GM21737 (cell line): ENCODE measurements around the gene AMOTL2.

ENCODE experiments used
- ATAC-seq: cut with Tn5 transposase; IDR thresholded peaks from one replicate; pipeline ENCODE4 v1.9.1; 2021; ENCODE audit warnings: mild to moderate bottlenecking, moderate library complexity; ENCODE audit not compliant: unreplicated experiment

AMOTL2 gene

GRCh38 chr3:134318166-134318565, 56.1 kb downstream of the AMOTL2 start:
- ATAC-seq: no peak

- ATAC-seq: no peak
Measured at GRCh38 chr3:134317106-134317947, 56.9 kb downstream of the AMOTL2 start.

- no peak for ATAC-seq
Measured at GRCh38 chr3:134315286-134316106, 58.8 kb downstream of the AMOTL2 start.

GRCh38 chr3:134314588-134315285, 59.5 kb downstream of the AMOTL2 start:
- no peak for ATAC-seq

GRCh38 chr3:134313847-134314587, 60.2 kb downstream of the AMOTL2 start:
- no peak for ATAC-seq

GRCh38 chr3:134312873-134313846, 61.1 kb downstream of the AMOTL2 start:
- ATAC-seq: no peak

DNA sequence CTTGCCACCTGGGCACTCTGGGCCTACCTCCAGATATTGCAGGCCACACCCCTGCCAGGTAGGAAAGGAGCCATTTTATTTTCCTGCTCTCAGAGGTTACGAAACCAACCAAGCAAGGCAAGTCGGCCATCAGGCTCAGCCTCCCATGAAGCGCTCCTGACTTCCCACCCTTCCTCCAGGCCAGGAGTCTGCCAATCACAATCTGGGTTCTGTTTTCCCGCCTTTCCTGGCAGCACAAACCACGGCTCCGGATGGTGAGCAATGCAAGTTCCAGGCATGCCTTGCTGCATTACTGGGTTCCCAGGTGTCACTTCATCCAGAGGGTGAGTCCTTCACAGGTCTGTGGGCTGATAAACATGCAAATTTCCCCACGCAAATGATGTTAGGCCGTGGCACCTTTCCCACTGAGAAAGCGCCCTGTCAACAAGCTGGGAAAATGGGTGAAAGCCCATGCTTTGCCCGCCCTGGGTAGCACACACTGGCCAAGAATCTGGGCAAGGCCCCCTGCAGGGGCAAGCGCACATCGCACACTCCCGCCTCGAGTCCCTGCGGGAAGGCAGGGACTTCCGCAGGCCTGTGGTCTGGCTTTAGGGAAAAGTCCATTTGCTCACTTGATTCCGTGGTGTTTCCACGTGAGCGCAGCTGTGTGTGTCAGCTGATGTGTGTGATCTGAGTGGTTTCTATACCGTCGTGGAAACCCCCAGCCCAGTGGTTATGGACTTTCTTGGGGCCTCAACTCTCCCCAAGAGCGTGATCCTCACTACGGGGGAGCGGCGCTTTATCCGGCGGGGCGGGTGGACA, 62.0 kb downstream of the AMOTL2 start:
- no peak for ATAC-seq

- no peak for ATAC-seq
Measured at GRCh38 chr3:134311693-134312071, 62.6 kb downstream of the AMOTL2 start.

DNA sequence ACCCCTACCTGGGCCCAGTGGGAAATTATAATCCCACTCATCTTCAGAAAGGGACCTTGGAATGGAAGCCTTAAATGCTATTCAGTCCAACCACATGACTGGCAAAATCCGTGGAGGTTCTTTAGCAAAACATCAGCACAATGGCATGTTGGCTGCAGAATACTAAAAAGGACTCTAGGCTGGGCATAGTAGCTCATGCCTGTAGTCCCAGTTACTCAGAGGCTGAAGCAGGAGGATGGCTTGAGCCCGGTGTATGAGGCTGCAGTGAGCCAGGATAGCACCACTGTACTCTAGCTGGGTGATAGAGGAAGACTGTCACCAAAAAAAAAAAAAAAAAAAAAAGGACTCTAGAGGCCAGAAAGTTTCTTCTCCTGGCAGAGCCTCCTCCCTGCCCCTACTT, 63.0 kb downstream of the AMOTL2 start:
- ATAC-seq: no peak

DNA sequence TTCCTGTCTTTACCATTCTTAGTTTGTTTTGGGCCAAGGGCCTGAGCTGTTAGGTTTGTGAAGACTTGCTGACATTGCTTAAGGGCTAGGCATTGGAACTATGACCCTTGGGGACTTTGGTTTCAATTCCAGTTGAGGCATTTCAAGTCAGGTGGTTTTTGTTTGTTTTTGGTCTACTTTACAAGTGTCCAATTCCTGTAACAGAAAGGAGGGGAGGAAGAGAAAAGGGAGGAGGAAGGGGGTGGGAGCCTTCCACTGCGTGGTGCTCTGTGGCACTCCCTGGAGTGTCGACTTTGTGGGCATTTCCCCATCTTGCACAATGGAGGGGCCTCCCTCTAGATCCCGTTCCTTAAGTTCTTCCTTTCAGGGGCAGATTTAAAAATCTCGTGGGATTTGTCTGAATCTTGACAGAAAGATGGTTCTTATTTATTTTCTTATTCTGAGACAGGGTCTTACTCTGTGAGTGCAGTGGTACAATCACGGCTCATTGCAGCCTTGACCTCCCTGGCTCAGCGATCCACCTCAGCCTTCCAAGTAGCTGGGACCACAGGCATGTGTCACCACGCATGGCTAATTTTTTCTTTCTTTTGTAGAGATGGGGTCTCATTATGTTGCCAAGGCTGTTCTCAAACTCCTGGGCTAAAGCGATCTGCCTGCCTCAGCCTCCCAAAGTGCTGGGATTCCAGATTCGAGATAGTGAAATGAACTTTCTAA, 64.1 kb downstream of the AMOTL2 start:
- no peak for ATAC-seq

DNA sequence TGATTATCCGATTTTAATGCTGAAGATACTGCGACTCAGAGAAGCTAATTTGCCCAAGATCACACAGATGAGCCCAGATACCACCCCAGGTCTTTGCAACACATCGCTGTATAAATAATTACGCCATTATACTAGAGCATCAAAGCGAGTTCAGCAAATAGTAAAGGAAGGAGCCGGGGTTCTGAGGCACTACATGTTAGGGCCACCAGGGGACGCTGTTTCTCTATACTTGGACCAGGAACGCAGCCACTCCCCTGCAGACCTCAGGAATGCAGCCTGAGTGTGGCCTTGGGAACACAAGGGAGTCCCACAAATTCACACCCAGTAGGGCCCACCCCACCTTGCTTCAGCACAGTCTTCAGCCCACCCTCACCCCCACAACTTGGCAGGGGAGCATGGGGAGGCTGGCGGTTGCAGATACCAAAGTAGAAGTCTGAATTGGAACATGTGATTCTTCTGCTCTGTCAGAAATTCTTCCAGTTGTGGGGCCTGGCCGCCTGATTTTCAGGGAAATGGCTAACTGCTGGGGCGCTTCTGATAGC, 65.8 kb downstream of the AMOTL2 start:
- peak; percentile 59 for ATAC-seq

DNA sequence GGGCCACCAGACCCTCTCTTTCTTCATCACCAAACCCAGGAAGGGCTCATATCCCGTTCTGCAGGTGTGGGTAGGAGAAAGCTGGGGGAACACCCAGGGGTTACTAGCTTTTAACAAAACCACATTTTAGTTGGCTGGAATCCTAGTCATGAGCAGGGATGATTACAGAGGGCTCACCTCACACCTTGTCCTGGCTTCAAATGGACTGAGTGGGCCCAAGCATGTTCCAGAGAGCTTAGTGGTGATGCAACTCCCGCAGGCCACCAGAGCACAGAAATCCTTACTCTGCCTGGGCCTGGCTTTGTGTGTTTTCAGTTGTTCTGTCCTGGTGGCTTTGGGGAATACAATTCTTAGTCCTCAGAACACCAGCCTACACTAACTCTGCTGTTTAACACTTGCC, 66.8 kb downstream of the AMOTL2 start:
- no peak for ATAC-seq

GRCh38 chr3:134306320-134306719, 67.9 kb downstream of the AMOTL2 start:
- ATAC-seq: no peak
